Natural killer cell (primary cell): ENCODE measurements around the gene HOXA9. TPM values are rescaled to one million over a fixed set of nuclear protein-coding genes. Genes with fewer than 3 reads are reported as not detected.
A peak's percentile ranks its signal among the peaks of the same experiment; 100 is the strongest.

Experiments used
- ATAC-seq, 3 donors: fragments of 150-1000 bp in 2 of 3; fragments of 200-7000 bp in 1 of 3; cut with Tn5 transposase; 1 replicate in 1 of 3; 2 replicates in 2 of 3; pipeline ENCODE4 v1.10.0; 2021; ENCODE audit warnings: mild to moderate bottlenecking in 2 of 3, moderate library complexity in 2 of 3
- DNase-seq, 2 donors: peaks; one replicate each; pipeline versions ENCODE4 v3.0.0 to v3.0.0-alpha.2; 2013 to 2021; ENCODE audit warnings: mixed read lengths in 1 of 2
- H3K27ac ChIP-seq: one replicate; pipeline ENCODE4 v1.5.1; 2013; ENCODE audit warnings: mild to moderate bottlenecking, low read length
- H3K27me3 ChIP-seq: one replicate; pipeline ENCODE4 v1.6.1; 2013; ENCODE audit warnings: low read length; ENCODE audit not compliant: control insufficient read depth, insufficient read depth
- H3K36me3 ChIP-seq: one replicate; pipeline ENCODE4 v1.6.1; 2013; ENCODE audit warnings: low read length; ENCODE audit not compliant: control insufficient read depth, insufficient read depth
- H3K4me1 ChIP-seq: one replicate; pipeline ENCODE4 v1.6.1; 2013; ENCODE audit warnings: low read length; ENCODE audit not compliant: control insufficient read depth, insufficient read depth
- H3K4me3 ChIP-seq: one replicate; pipeline ENCODE4 v1.5.1; 2013; ENCODE audit warnings: low read length
- H3K9me3 ChIP-seq: one replicate; pipeline ENCODE4 v1.6.1; 2013; ENCODE audit warnings: low read length; ENCODE audit not compliant: control insufficient read depth, insufficient read depth
- H3K27ac Mint-ChIP-seq, 2 donors: one replicate each; pipeline ENCODE4 v1.8.0; 2022; ENCODE audit warnings: mild to moderate bottlenecking in 2 of 2, mixed read lengths in 2 of 2, moderate library complexity in 1 of 2
- H3K27me3 Mint-ChIP-seq, 2 donors: one replicate each; pipeline ENCODE4 v1.8.0; 2022; ENCODE audit warnings: low read depth in 2 of 2, mixed read lengths in 2 of 2
- H3K36me3 Mint-ChIP-seq: one replicate; pipeline ENCODE4 v1.8.0; 2022; ENCODE audit warnings: mixed read lengths
- H3K4me1 Mint-ChIP-seq, 2 donors: one replicate each; pipeline ENCODE4 v1.8.0; 2022; ENCODE audit warnings: mixed read lengths in 2 of 2
- H3K4me3 Mint-ChIP-seq: one replicate; pipeline ENCODE4 v1.8.0; 2022; ENCODE audit warnings: mild to moderate bottlenecking, moderate library complexity, mixed read lengths
- H3K9me3 Mint-ChIP-seq, 2 donors: one replicate each; pipeline ENCODE4 v1.8.0; 2022; ENCODE audit warnings: mixed read lengths in 2 of 2
- CTCF ChIP-seq: fragments of 200-600 bp; IDR thresholded peaks from one replicate; pipeline ENCODE4 v1.8.0; 2022; ENCODE audit warnings: antibody characterized with exemption
- WGBS: methylation state at CpG from one replicate; pipeline ENCODE4 v1.1.7; 2013; ENCODE audit warnings: missing lambda C conversion rate; ENCODE audit not compliant: insufficient coverage; 5-methylcytosine and 5-hydroxymethylcytosine counted together
- intact Hi-C: fragments of 100-400 bp; cut with micrococcal nuclease; formaldehyde crosslinking; loops from one replicate; pipeline ENCODE4 v1.14.2; 2022
- total RNA-seq, 4 donors: library from RNA; stranded (reverse); fragments of 120-200 nt in 1 of 4; gene quantifications; one replicate each; pipeline versions ENCODE4 v1.2.3 to v1.2.4, GENCODE V29; 2013 to 2022

Gene HOXA9
- total RNA-seq, 3 donors from 2014 or later (not counting 1 experiment from before 2014, with no cell fraction given) = 0.39 to 4.6 (median 0.42) TPM

GRCh38 chr7:27171637-27172314, 6.4 kb upstream of the HOXA9 start:
- Mint-ChIP-seq H3K27me3 (peaks cover 57 to 65% of the 10 kb centered on the region in 2 donors), H3K4me1 (peaks cover 30 to 40% of the 10 kb centered on the region in 2 donors)
- H3K4me1 ChIP-seq = peaks cover 62% of the 10 kb centered on the region

DNA sequence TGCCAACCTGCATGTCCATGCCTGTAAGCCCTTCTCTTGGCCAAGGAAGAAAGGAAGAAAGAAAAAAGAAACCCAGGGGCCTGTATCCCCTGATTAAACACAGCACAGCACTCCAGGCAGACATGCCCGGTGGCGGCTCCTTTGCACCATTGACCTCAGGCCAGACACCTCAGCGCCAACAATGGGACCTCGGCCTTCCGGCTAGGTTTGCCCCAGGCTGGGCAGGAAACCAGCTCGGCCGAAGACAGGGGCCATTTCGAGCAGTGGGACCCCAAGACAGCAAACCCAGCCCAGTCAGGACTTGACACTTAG, 5.9 kb upstream of the HOXA9 start:
- Mint-ChIP-seq H3K9me3 (no peaks in the 10 kb centered on the region), H3K36me3 (peaks cover 20% of the 10 kb centered on the region), H3K4me1 (peaks cover 35 to 44% of the 10 kb centered on the region in 2 donors), H3K4me3 (peak overlapping the region; percentile 87), H3K27me3 (peaks cover 58 to 68% of the 10 kb centered on the region in 2 donors), H3K27ac (peak overlapping the region; percentile 60 to 63)
- Histone ChIP-seq H3K36me3 (no peaks in the 10 kb centered on the region), H3K4me3 (no peak overlapping the region), H3K27ac (no peak overlapping the region), H3K9me3 (no peaks in the 10 kb centered on the region), H3K4me1 (peaks cover 67% of the 10 kb centered on the region), H3K27me3 (peaks cover 84% of the 10 kb centered on the region)
- DNase-seq (peak; percentile 15), ATAC-seq (no peak)
- TF ChIP-seq CTCF = no peak
- WGBS = 16% methylated on average over 8 of the region's 8 CpGs
- intact Hi-C loops = no loop called here

More at GRCh38 chr7:27171637-27172314, 6.4 kb upstream of the HOXA9 start:
- H3K27ac ChIP-seq = no peak overlapping the region
- H3K36me3 Mint-ChIP-seq = peaks cover 20% of the 10 kb centered on the region
- no peaks in the 10 kb centered on the region for H3K9me3 ChIP-seq
- H3K4me3 Mint-ChIP-seq = peak overlapping the region; percentile 87
- no peaks in the 10 kb centered on the region for H3K36me3 ChIP-seq
- TF ChIP-seq CTCF = no peak
- DNase-seq = peak; percentile 15 to 47
- intact Hi-C loops = loop anchor here (2.0 kb wide), 2 partner anchors 15 kb away; partner anchors contain the start of gene HOXA7
- H3K27me3 ChIP-seq = peaks cover 81% of the 10 kb centered on the region
- H3K4me3 ChIP-seq = no peak overlapping the region
- no peaks in the 10 kb centered on the region for H3K9me3 Mint-ChIP-seq
- H3K27ac Mint-ChIP-seq = peak overlapping the region; percentile 60 to 63
- 12% methylated on average over 30 of the region's 30 CpGs for WGBS
- ATAC-seq = no peak

GRCh38 chr7:27170426-27171324, 5.3 kb upstream of the HOXA9 start:
- H3K36me3 ChIP-seq = no peaks in the 10 kb centered on the region
- peak overlapping the region; percentile 87 for H3K4me3 Mint-ChIP-seq
- WGBS = 58% methylated on average over 6 of the region's 11 CpGs
- ATAC-seq (no peak), DNase-seq (peak in 1 of 2 donors; percentile 23)
- no peak for TF ChIP-seq CTCF
- H3K9me3 ChIP-seq = no peaks in the 10 kb centered on the region
- no peaks in the 10 kb centered on the region for H3K9me3 Mint-ChIP-seq
- H3K4me1 Mint-ChIP-seq = peaks cover 41 to 50% of the 10 kb centered on the region in 2 donors
- H3K27ac Mint-ChIP-seq = peak overlapping the region in 1 of 2 donors; percentile 63
- no peak overlapping the region for H3K27ac ChIP-seq
- intact Hi-C loops = no loop called here
- peaks cover 85% of the 10 kb centered on the region for H3K27me3 ChIP-seq
- no peak overlapping the region for H3K4me3 ChIP-seq
- peaks cover 73% of the 10 kb centered on the region for H3K4me1 ChIP-seq
- peaks cover 20% of the 10 kb centered on the region for H3K36me3 Mint-ChIP-seq
- H3K27me3 Mint-ChIP-seq = peaks cover 58 to 68% of the 10 kb centered on the region in 2 donors
